22Rv1 (cell line): Measurements from ENCODE around the gene KIZ.

ENCODE experiments used
- CTCF ChIP-seq: fragments of 450-650 bp; IDR thresholded peaks from 2 replicates; pipeline ENCODE4 v1.5.1; 2017; ENCODE audit warnings: mild to moderate bottlenecking
- ZFX ChIP-seq: fragments of 450-650 bp; IDR thresholded peaks from 2 replicates; pipeline ENCODE4 v1.6.1; 2017; ENCODE audit warnings: antibody characterized with exemption, borderline replicate concordance

GRCh38 chr20:21185849-21186248, 60.0 kb downstream of the KIZ start:
- TF ChIP-seq CTCF (no peak), ZFX (no peak)
